NCI-H2196 treated with DMSO at 0.1 percent for 48 hours (cell line): Measurements from ENCODE around the gene ZIC5.

Experiments
- DNase-seq: peaks from one replicate; lab custom pipeline; 2025; ENCODE audit not compliant: unreplicated experiment; lab: John Stamatoyannopoulos, UW

ZIC5 gene

DNA sequence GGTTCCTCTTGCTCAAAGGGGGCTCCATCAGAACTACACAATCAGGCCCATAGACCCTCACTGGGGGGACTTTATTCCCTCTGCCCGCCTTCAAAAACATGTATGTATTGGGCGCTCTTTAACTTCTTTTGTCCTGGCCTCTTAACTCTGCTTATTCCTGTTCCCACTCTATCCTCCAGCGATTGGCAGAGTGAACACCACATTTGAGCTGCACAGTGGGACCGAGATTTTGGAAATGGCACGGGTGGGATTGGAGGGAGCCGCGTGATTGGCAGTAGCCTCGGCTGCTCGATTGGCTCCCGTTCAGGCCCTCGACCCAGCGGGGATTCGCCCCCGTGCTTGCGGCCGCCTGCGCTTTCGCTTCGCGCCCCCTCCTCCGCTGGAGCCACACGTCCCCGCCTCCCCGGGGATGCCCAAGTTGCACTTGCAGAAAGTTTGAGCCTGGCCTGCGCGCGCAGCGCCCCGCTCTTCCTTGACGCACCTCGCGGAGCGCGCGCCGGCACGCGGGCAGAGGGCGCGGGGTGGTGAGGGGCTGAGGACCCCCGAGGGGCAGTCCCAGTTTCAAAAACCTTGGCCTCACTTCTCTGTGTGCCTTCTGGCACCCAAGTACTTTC lies at the start of gene ZIC5:
Gene ZIC5, minus strand, starts transcription at position 192 of the 614 bp plus-strand sequence. Its CDS starts 164 bp downstream, at position 28.
- no peak for DNase-seq

GRCh38 chr13:100019780-100020356 lies 48.3 kb upstream of the ZIC5 start:
- DNase-seq, result no peak

GRCh38 chr13:100014621-100015020 lies 43.1 kb upstream of the ZIC5 start:
- no peak for DNase-seq

DNA sequence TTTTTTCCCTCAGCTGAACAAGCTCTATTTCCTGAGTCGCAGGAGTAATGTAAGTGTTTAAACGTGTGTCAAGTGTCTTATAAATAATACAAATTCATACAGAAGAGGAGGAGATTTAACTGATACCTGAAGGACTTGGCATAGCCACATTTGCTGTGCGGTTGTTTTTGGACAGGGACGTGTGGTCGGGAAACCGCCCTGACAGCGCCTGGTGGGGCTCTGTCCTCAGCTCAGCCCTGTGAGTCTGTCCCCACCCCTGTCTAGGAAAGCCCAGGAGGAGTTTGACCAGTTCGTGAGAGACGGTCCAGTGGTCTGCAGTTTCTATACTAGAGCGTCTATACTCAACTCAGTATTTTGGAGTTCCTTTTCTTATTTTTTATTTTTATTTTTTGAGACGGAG lies 26.7 kb upstream of the ZIC5 start:
- no peak for DNase-seq

GRCh38 chr13:99997702-99998214 lies 26.2 kb upstream of the ZIC5 start:
- no peak for DNase-seq

- DNase-seq, result peak; percentile 36
Observed at GRCh38 chr13:99996381-99996973, 24.9 kb upstream of the ZIC5 start.

- no peak for DNase-seq
Observed at GRCh38 chr13:99995589-99996380, 24.2 kb upstream of the ZIC5 start.

DNA sequence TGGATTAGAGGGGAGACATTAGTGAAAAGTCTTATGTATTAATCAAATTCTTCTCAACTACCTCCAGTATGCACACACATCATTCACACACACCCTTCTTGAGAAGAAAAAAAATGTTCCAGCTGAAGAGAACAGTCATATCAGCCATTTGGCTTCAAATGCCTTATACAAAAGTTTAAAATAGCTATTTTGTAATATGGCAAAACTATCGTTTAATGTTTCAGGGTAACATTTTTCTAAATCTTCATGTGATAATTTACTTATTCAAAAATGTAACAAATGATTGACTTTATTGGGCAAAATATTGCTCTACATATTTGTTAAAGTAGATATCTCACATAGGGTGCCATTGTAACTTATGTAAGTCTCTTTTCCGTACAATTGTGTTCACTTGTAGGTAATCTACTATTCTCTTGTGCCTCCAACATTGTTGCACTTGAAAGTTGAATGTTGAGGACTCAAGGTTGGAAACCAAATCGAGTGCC lies 23.6 kb upstream of the ZIC5 start:
- no peak for DNase-seq

DNA sequence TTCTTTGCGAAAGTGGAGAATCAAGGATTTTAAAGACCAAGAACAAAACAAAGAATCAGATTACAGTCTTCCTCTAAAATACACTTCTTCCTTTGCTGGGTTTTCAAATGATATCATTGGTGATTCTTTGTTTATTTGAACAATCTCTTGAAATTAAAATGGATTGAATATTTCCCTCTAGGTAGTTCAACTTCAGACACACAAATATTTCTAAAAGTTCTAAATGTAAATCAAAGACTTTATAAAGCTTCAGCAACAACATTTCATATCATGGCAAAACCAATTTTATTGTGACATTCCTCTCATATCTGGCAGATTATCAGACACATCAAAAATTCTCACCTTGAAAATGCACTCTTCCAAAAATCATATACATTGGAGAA lies 23.1 kb upstream of the ZIC5 start:
- no peak for DNase-seq

DNA sequence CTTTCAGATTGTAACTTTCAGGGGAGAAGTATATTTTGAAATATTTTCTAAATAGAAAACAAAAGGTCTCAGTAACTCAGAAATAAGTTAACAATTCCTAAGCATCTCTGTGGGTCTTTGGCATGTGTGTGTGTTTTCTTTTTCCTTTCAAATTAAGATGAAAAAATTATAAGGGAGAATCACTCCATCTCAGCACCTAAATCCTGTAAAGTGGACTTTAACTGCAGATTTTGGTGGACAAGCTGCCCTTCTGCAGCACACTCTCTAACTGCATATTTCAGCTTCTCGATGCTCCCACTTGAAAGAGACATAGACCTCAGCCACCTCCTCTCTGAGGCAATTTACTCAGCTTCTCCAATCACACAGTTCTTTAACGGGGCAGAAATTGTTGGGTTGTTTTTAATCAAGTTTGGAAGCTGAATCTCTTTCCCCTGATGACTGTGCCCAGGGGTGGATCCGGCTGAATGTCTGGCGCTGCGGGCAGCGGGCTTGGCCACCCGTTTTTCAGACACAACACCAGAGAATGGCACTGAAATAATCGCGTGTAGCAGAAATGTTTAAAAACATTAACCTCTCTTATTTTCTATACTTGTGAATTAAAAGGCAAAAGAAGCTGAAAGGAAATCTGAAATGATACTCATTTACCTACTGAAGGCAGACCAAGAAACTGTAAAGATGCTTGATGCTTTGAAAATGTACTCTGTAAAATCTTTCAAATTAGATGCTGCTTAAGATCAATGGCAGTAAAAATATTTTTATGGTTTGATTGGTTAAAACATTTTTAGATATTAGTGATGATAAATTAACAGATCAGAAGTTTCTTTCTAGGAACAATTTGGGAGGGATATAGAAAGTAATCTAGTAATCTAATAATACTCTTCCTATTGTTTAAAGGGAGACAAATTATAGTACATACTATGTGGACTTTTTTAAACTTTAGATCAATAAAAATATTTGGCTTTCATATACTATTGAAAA lies 22.4 kb upstream of the ZIC5 start:
- DNase-seq, result no peak

- DNase-seq, result no peak
Observed at GRCh38 chr13:99992949-99993351, 21.4 kb upstream of the ZIC5 start.

- DNase-seq, result no peak
Observed at GRCh38 chr13:99991828-99992775, 20.5 kb upstream of the ZIC5 start.

DNA sequence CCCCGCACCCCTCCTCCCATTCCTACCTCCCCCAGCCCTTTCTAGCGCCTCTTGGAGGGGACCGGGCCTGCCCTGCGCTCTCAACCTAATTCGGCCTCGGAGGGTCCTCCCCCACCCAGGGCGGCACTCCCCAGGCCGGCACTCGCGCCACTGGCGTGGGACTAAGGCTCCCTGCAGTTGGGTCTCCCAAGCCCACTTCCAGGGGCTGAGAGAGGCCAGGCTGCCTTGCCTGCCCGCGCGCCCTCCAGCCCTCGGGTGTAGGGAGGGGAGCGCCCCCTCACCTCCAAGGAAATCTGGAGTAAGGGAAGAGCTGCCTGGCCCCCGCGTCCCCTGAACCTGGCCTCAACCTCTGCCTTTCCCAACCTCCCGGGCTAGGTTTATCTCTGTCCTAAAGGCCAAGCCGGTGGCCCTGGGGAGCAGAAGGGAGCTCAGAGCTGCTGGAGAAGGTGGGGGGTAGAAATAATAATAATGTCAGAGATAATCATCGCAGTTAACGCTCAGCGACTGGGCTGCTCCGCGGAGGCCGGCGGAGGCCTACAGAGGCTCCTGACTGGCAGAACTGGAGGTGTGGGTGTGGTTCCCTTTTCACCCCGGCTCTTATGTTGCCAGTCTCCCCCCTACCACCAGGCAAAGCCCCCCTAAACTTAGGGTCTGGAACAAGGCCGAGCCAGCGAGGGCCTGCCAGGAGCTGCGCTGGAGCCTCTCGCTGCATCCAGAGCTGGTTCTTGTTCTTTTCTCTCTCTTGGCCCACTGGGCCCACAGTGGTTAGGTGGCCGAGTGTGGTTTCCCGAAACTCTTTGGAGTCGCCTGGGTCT lies 19.7 kb upstream of the ZIC5 start:
- DNase-seq, result no peak

- DNase-seq, result no peak
Observed at GRCh38 chr13:99990126-99990977, 18.8 kb upstream of the ZIC5 start.

- DNase-seq, result no peak
Observed at GRCh38 chr13:99989276-99990125, 17.9 kb upstream of the ZIC5 start.

DNA sequence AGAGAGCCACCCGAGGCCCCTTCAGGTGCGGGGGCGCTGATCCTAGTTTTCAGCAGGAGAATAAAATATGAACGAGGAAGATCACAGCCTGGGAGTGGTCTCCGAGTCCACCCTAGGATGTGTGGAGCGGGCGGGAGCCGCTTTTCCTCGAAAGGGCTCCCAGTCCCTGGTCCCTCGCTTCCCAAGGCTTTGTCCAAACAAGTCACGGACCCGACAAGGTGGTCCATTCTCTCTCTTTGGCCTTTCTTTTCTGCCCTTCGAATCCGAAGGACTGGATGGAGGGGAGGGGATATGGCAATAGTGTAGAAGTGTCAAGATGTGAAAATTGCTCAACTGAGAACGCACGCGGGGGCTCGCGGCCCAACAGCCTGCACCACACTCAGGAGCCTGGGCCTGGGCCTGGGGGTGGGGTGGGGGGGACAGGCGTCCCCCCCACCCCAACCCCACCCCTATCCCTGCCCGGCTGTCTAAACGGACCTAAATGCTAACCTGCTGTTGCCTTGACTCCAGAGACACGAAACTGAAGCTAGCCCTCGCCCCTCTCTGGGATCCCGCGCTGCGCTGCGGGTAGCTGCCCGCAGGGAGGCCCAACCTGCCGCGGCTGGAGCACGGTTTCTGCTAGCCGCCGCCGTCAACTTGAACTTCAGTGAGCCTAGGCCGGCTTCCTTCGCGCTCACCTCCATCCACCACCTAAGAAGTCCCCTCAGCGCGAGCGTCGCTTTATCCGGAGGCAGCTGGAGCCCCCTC lies 17.1 kb upstream of the ZIC5 start:
- DNase-seq, result no peak
